ENCODE measurements around the gene UQCRH. TPM values are rescaled to one million over a fixed set of nuclear protein-coding genes. Genes with fewer than 3 reads are reported as not detected.

Gene UQCRH
- total RNA-seq, 1 experiment from 2014 or later, result 508 TPM

GRCh38 chr1:46275030-46275337 lies 28.5 kb upstream of the UQCRH start:
- H2AK5ac ChIP-seq (ENCODE audit: insufficient read length, low read length), result no peak overlapping the region
- no peak overlapping the region for H3K56ac ChIP-seq (ENCODE audit: insufficient read length, low read depth, low read length)
- no peak overlapping the region for H2BK120ac ChIP-seq (ENCODE audit: low read depth, low read length, poor library complexity, severe bottlenecking)
- H3K18ac ChIP-seq (ENCODE audit: insufficient read length, low read depth, low read length), result no peak overlapping the region
- H3K27me3 Mint-ChIP-seq (ENCODE audit: low read depth), result no peaks in the 10 kb centered on the region
- DNase-seq, result no peak
- no peaks in the 10 kb centered on the region for H3K4me1 Mint-ChIP-seq
- no peaks in the 10 kb centered on the region for H4K20me1 ChIP-seq (ENCODE audit: control insufficient read depth, insufficient read depth, insufficient read length)
- no peak overlapping the region for H3K27ac Mint-ChIP-seq
- H3T11ph ChIP-seq (ENCODE audit: low read length), result no peak overlapping the region
- no peak overlapping the region for H3K9ac ChIP-seq (ENCODE audit: extremely low read depth, insufficient read length, low read length)
- H3K23ac ChIP-seq (ENCODE audit: insufficient read length, low read depth, low read length), result no peak overlapping the region
- H4K8ac ChIP-seq (replicated peaks; ENCODE audit: insufficient read length, low read depth, low read length), result no peak overlapping the region
- no peak overlapping the region for H3K4me3 Mint-ChIP-seq
- no peaks in the 10 kb centered on the region for H3K9me3 Mint-ChIP-seq
- H2BK5ac ChIP-seq (ENCODE audit: insufficient read length, low read length), result no peak overlapping the region
- no peak overlapping the region for H3K27ac ChIP-seq (ENCODE audit: insufficient read length, low read depth, low read length)
- H2AFZ ChIP-seq (ENCODE audit: low read length), result no peak overlapping the region
- TF ChIP-seq CTCF (conservative IDR thresholded peaks at IDR 0.05), result no peak
- H2BK12ac ChIP-seq (ENCODE audit: insufficient read length, low read depth, low read length), result no peak overlapping the region
- H3K79me2 ChIP-seq (ENCODE audit: insufficient read depth, low read length), result no peaks in the 10 kb centered on the region
- no peaks in the 10 kb centered on the region for H3K4me1 ChIP-seq (ENCODE audit: insufficient read depth, low read length)
- no peak overlapping the region for H3K14ac ChIP-seq (ENCODE audit: insufficient read depth, low read length)
- no peak overlapping the region for H3K4me2 ChIP-seq (ENCODE audit: insufficient read depth, insufficient read length, low read length)
- no peak overlapping the region for H2BK20ac ChIP-seq (ENCODE audit: low read depth, low read length, poor library complexity, severe bottlenecking)
- no peak overlapping the region for H3K4ac ChIP-seq (ENCODE audit: low read depth, low read length)
- no peaks in the 10 kb centered on the region for H3K79me1 ChIP-seq (ENCODE audit: insufficient read depth, low read depth, low read length, poor library complexity, severe bottlenecking)
- no peaks in the 10 kb centered on the region for H3K9me3 ChIP-seq (ENCODE audit: control insufficient read depth, low read depth, low read length)
- H3K23me2 ChIP-seq (ENCODE audit: insufficient read length, low read depth, low read length, poor library complexity, severe bottlenecking), result no peaks in the 10 kb centered on the region
- H4K91ac ChIP-seq (ENCODE audit: insufficient read length, low read depth, low read length), result no peak overlapping the region
- WGBS (ENCODE audit: extremely low coverage, insufficient read length, low lambda C conversion rate), result no CpG with 5 or more reads among the region's 6 CpGs
- H3K36me3 Mint-ChIP-seq (ENCODE audit: insufficient read depth in 1 of 3, low read depth in 3 of 3), result peaks cover 46 to 96% (median 80%) of the 10 kb centered on the region in 3 experiments; a peak in 6 of 7 replicates
- no peak overlapping the region for H2BK15ac ChIP-seq (ENCODE audit: low read depth, low read length)
- no peak overlapping the region for H4K5ac ChIP-seq (ENCODE audit: insufficient read length, low read depth, low read length)
- no peaks in the 10 kb centered on the region for H3K27me3 ChIP-seq (ENCODE audit: insufficient read depth, low read length)
